DMS 273 treated with DMSO at 0.1 percent for 48 hours (cell line): Measurements from ENCODE around the gene HIF1AN.
A peak's percentile ranks its signal among the peaks of the same experiment; 100 is the strongest.

Experiments
- DNase-seq: peaks from one replicate; lab custom pipeline; 2025; lab: John Stamatoyannopoulos, UW

The HIF1AN gene

GRCh38 chr10:100522107-100522801 lies 13.5 kb upstream of the HIF1AN start:
- DNase-seq = no peak

- no peak for DNase-seq
These were observed 12.8 kb upstream of the HIF1AN start for GRCh38 chr10:100522945-100523344.

GRCh38 chr10:100524206-100524605 lies 11.5 kb upstream of the HIF1AN start:
- no peak for DNase-seq

GRCh38 chr10:100524638-100525037 lies 11.1 kb upstream of the HIF1AN start:
- DNase-seq = no peak

GRCh38 chr10:100528123-100528886 lies 7.4 kb upstream of the HIF1AN start:
- DNase-seq = no peak

- no peak for DNase-seq
These were observed 6.7 kb upstream of the HIF1AN start for GRCh38 chr10:100528921-100529474.

GRCh38 chr10:100529475-100530298 lies 6.1 kb upstream of the HIF1AN start, which contains the start of gene NDUFB8:
TSS of gene NDUFB8 (minus strand) at chr10:100529871. CDS start at chr10:100529851, 20 bp downstream.
- peak; percentile 15 for DNase-seq

GRCh38 chr10:100531761-100532160 lies 4.0 kb upstream of the HIF1AN start:
- DNase-seq = no peak

GRCh38 chr10:100534726-100535125 lies 1.0 kb upstream of the HIF1AN start:
- peak; percentile 13 for DNase-seq

GRCh38 chr10:100535338-100535714 lies 417 bp upstream of the HIF1AN start:
- DNase-seq = no peak

- no peak for DNase-seq
These were observed 1.7 kb downstream of the HIF1AN start for GRCh38 chr10:100537475-100537874.

- no peak for DNase-seq
These were observed 9.2 kb downstream of the HIF1AN start for GRCh38 chr10:100544950-100545349.

GRCh38 chr10:100551196-100551595 lies 15.5 kb downstream of the HIF1AN start:
- no peak for DNase-seq

- no peak for DNase-seq
These were observed 16.0 kb downstream of the HIF1AN start for GRCh38 chr10:100551738-100552137.

- DNase-seq = no peak
These were observed 18.2 kb downstream of the HIF1AN start for GRCh38 chr10:100553929-100554328.

- no peak for DNase-seq
These were observed 19.2 kb downstream of the HIF1AN start for GRCh38 chr10:100554902-100555301.

GRCh38 chr10:100560248-100560647 lies 24.5 kb downstream of the HIF1AN start:
- no peak for DNase-seq

GRCh38 chr10:100561005-100561404 lies 25.3 kb downstream of the HIF1AN start:
- no peak for DNase-seq

- peak; percentile 39 for DNase-seq
These were observed 26.4 kb downstream of the HIF1AN start for GRCh38 chr10:100562008-100562672.

GRCh38 chr10:100565206-100565985 lies 29.7 kb downstream of the HIF1AN start:
- no peak for DNase-seq

GRCh38 chr10:100566561-100566960 lies 30.8 kb downstream of the HIF1AN start:
- no peak for DNase-seq
